Measurements from ENCODE around the gene PROCA1.
A peak's percentile ranks its signal among the peaks of the same experiment; 100 is the strongest.
"Not testable (repeated sequence)": the region's sequence is repeated elsewhere in the genome, so short reads cannot be mapped to it uniquely, and the experiment has no call there.

PROCA1 gene

GRCh38 chr17:28743243-28744103 is 31.8 kb upstream of the PROCA1 start, which contains the start of gene TRAF4:
Gene TRAF4 (plus strand): TSS chr17:28744011. CDS start chr17:28744113, 102 bp downstream.
- peak; percentile 70 for DNase-seq

DNA sequence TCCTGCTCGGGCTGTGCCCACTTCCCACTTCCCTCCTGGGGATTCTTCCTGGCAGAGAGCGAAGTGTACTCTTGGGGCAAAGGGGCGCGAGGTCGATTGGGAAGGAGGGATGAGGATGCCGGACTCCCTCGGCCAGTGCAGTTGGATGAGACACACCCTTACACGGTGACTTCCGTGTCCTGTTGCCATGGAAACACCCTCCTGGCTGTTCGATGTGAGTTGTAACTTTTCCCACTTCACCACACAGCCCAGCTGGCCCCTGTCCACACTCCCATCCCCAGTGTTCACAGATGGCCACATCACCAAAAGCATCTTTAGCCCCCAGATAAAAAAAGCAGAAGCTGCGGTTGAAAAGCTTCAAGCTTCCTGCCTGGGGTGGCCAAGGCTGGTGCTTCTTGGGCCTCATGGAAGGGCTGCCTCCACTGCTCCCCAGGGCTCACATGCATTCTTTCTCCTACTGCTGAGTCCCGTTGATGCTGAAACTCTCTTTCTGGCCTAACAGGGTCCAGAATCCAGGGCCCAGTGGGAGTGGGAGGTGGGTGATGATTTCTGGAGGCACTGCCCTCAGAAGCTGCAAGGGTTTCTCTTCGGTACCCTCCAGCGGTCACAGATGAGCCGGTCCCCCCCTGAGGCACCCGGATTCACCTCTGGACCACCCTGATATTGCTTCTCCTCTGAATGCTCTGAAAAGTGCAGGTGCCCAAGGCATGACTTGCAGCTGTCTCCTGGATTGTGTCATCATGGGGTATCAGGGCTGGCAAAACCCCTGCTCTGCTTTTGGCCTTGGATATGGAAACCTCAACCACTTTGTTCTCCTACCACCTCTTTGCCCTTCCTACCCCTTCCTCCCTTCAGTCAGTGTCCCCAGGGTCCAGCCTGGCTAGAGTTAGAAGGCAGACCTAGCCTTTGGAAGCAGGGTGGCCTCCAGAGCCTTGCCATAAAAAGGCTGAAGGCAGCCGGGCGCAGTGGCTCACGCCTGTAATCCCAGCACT is 30.0 kb upstream of the PROCA1 start:
- DNase-seq: no peak

DNA sequence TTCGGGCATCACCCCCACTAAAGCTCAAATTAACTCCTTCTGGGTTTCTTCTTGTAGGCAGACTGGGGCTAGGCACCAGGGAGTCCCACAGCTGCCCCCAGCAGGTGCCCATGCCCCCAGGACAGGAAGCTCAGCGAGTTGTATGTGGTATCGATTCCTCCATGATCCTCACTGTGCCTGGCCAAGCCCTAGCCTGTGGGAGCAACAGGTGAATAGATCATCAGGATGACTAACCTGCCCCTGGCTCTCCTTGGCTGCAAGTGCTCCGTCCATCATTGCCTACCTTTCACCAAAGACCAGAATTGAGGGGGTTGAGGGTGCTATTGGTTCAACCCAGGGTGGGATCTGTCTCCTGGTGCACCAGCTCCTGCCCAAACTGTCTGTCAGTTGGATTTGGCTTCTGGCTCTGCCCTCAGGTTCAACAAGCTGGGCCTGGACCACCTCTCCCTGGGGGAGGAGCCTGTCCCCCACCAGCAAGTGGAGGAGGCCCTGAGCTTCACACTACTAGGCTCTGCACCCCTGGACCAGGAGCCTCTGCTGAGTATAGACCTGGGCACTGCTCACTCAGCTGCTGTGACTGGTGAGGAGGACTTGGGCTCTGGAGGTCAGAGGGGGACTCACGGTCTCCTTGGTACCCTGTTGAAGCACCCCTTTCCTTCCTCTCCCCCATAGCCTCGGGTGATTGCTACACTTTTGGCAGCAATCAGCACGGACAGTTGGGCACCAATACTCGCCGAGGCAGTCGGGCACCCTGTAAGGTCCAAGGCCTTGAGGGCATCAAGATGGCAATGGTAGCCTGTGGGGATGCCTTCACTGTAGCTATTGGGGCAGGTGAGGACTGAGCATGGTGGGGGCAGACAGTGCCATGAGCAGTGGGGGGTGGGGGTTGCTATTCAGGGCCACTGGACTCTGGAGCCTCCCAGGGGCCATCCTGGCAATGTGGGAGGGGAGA is 29.0 kb upstream of the PROCA1 start:
- DNase-seq: no peak

DNA sequence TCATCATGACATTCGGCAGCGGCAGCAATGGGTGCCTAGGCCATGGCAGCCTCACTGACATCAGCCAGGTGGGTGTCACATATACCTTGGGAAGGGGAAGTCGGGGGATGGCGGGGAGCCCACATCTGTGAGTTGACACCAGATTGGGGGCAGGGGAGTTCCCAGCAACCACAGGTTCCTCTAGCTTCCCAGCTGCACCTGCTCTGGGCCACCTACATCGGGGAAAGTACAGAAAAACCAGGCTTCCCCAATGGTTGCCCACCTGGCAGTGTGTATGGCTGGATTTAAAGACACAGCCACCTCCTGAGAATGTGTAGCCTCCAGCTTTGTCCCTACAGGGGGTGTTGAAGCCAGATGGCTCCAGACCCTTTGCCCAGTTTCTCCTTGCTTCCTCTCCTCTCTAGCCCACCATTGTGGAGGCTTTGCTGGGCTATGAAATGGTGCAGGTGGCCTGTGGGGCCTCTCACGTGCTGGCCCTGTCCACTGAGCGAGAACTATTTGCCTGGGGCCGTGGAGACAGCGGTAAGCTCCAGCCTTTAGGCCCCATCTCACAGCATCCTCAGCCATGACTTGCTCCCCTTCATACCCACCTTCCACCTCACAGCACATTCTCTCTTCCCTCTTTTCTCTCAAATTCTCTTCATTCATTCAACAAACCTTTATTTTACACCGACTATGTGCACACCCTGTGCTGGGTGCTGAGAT is 27.1 kb upstream of the PROCA1 start:
- DNase-seq: no peak

- no peak for DNase-seq
Observed at GRCh38 chr17:28737770-28738679, 26.3 kb upstream of the PROCA1 start.

- no peak for DNase-seq
Observed at GRCh38 chr17:28737316-28737715, 25.6 kb upstream of the PROCA1 start.

GRCh38 chr17:28735913-28736769 is 24.5 kb upstream of the PROCA1 start:
- DNase-seq: not testable (repeated sequence)

GRCh38 chr17:28735242-28735722 is 23.6 kb upstream of the PROCA1 start:
- no peak for DNase-seq

DNA sequence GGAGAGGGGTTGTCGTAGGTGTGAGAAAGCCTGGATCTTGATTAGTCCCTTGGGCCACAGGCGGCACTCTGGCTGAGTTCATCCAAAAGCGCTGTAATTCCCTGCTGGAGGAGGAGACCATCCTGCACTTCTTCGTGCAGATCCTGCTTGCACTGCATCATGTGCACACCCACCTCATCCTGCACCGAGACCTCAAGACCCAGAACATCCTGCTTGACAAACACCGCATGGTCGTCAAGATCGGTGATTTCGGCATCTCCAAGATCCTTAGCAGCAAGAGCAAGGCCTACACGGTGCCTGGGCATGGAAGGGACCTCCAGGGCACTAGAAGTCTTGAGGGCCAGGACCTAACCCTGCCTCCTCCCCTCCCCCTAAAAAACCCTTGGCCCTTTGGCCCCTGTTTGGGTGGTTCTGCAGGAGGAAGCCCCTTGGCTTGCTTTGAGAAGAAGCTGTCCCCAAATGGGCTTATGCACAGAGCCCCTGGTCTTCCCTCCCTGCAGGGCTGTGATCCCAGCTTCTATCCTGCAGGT is 23.1 kb upstream of the PROCA1 start:
- DNase-seq: no peak

DNA sequence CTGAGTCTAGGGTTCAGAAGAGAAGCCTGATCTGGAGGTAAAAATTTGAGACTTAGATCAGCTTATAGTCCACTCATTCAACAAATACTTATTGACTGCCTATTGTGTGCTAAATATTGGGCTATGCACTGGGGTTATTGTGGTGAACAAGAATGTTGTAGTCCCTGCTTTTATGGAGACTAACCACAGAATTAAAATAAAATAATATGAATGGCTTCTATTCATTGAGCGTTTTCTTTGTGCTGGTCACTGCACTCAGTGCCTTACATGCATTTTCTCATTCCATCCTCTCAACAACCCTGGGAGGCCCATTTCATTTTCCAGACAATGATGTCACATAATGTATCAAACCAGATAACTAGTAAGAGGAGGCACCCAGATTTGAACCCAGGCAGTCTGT is 21.7 kb upstream of the PROCA1 start:
- no peak for DNase-seq

- DNase-seq: no peak
Observed at GRCh38 chr17:28729950-28730330, 18.3 kb upstream of the PROCA1 start.

DNA sequence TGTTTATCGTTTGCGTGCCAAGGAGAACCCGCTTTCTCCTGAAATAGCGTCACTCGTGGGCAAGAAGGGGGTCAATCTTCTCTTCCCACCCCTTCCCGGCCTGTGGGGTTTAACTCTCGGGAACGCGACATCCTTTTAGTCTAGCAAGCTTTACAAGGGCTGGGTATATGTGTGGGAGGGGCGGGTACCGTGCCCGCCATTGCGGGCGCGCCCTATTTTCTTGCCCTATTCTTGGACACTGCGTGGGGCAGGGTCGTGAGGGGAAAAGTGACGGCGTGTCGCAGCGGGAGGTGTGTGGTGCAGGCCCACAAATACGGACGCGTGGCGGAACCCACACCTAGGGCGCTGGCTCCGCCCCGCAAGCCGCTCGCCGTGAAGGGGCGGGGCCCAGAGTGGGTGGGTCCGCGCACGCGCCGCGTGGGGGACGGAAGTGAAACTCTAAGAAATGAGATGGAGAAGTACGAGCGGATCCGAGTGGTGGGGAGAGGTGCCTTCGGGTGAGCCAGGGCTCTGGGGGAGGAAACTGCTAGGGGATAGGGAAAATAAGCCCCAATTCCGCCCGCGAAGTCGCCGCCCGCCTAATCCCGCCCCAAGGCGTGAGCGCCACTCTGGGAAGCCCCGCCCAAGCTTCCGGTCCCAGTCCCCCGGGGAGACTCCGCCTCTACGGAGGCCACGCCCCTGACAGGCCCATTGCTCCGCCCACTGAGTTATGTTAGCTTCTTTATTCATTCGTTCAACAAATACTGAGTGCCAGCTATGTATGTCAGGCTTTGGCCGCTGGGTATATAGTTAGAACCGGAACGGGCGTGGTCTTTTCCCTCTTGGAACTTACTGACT is 16.9 kb upstream of the PROCA1 start, which contains the start of gene NEK8:
TSS of gene NEK8 (plus strand) at position 425 of the 837 bp plus-strand sequence. CDS start at position 451, 26 bp downstream.
- DNase-seq: peak; percentile 77

- peak; percentile 87 for DNase-seq
Observed at GRCh38 chr17:28726627-28727491, 15.2 kb upstream of the PROCA1 start.

DNA sequence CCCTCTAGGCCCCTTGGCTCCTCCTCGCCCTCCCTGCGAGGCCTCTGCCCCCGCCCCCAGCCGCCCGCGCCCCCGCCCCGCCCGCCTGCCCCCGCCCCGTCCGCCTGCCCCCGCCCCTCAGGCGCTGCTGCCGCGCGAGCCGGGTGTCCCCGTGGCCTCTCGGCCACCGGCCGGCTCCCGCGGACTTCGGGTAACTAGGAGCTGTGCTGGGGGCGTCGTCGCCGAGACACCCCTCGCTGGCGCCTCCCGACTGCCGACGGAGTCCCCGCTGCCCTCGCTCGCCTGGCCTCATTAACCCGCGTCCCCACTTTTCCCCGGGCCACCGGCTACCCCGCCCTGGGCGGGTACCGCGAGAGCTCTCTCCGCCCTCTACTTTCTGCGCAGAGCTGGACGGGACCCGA is 14.5 kb upstream of the PROCA1 start, which contains the start of gene TLCD1:
TSS of gene TLCD1 (minus strand) at position 8 of the 401 bp plus-strand sequence. CDS start 136 bp downstream, outside the sequence.
- peak; percentile 35 for DNase-seq

DNA sequence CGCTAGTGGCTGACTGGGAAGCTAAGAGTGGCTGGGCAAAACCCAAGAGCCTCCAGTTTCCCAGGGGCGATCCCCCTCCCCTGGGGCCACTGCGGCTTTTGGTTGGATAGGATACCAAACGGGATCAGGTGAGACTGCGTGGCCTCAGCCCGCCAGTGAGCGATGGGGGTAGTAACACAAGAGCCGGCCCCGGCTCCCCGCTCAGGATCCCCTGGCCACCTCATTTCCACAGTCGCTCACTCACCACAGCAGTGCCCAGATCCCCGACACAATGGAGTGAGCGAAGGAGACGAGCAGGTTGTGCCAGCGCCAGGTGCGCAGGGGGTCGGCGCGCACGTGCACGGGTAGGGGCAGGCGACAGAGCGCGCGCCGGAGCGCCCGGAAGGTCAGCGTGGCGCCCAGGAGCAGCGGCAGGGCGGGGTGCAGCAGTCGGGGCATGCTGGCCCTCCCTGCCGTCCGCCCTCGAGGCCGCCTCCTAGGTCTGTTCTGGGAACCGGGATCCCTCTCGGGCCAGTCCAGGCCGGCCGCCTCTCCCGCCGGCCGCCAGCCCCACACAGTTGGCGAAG is 14.1 kb upstream of the PROCA1 start:
- peak; percentile 71 for DNase-seq

DNA sequence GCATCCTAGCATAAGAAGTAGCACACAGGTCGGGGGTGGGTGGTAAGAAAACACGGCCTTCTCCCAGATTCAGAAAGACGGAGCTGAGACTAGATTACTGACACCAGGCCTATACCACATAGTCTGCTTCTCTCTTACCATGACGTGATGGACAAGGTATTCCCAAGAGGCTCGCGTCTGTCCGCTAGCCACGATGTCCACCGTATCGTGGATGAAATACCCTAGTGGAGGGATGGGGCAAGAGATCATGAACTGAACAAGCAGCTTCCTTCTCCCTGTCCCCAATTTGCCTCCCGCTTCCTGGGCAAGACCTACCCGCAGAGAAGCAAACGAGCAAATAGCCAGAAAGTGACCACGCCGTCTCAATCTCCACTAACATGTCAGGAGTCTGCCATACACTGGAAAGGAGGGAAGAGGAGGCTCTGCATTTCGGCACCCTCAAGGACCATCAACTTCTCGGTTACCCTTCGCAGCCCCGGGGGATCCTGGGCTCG is 13.5 kb upstream of the PROCA1 start:
- no peak for DNase-seq

Data from NCI-H2107 (cell line).